IMR-90 (cell line): Measurements from ENCODE around the gene SAMD8. TPM values are rescaled to one million over a fixed set of nuclear protein-coding genes. Genes with fewer than 3 reads are reported as not detected.

Source experiments
- ATAC-seq: fragments of 200-7000 bp; cut with Tn5 transposase; 2 replicates; pipeline ENCODE4 v1.9.1; 2020; ENCODE audit warnings: low read depth, mild to moderate bottlenecking, moderate library complexity
- BruUV-seq: library from RNA; stranded (reverse); fragments of 400-500 nt; replicated peaks from 2 replicates; lab custom pipeline; 2021; lab: Mats Ljungman, UMichigan
- CTCF ChIA-PET: fragments of 300-600 bp; formaldehyde crosslinking; extraction: SDS; loops from one replicate; lab custom pipeline; 2021; ENCODE audit warnings: antibody characterized with exemption; lab: Yijun Ruan, JAX
- POLR2A ChIA-PET: fragments of 300-600 bp; sonication (Branson Sonifier 250); formaldehyde crosslinking; loops from one replicate; lab custom pipeline; 2022; ENCODE audit warnings: antibody characterized with exemption; ENCODE audit not compliant: unreplicated experiment; lab: Charles Lee
- DNase-seq: peaks from one replicate; pipeline ENCODE4 v3.0.0; 2013
- H2AFZ ChIP-seq: replicated peaks from 2 replicates; pipeline ENCODE3; 2013; ENCODE audit warnings: low read length, mild to moderate bottlenecking; ENCODE audit not compliant: poor library complexity
- H2AK5ac ChIP-seq: 2 replicates; pipeline ENCODE4 v1.6.1; 2013; ENCODE audit warnings: low read depth, low read length, inconsistent platforms
- H2AK9ac ChIP-seq: replicated peaks from 2 replicates; pipeline ENCODE3; 2013; ENCODE audit warnings: mild to moderate bottlenecking, low read depth, low read length, moderate library complexity; ENCODE audit not compliant: poor library complexity
- H2BK120ac ChIP-seq: 2 replicates; pipeline ENCODE4 v1.6.1; 2013; ENCODE audit warnings: low read depth, low read length, inconsistent platforms
- H2BK15ac ChIP-seq: 3 replicates; pipeline ENCODE4 v1.6.1; 2013; ENCODE audit warnings: low read depth, low read length, inconsistent platforms
- H2BK20ac ChIP-seq: 2 replicates; pipeline ENCODE4 v1.6.1; 2013; ENCODE audit warnings: low read depth, mild to moderate bottlenecking, inconsistent platforms, low read length, moderate library complexity
- H2BK5ac ChIP-seq: 2 replicates; pipeline ENCODE4 v1.6.1; 2013; ENCODE audit warnings: mild to moderate bottlenecking, low read depth, low read length, inconsistent platforms; ENCODE audit not compliant: poor library complexity, severe bottlenecking
- H3K14ac ChIP-seq: replicated peaks from 2 replicates; pipeline ENCODE4 v1.6.1; 2013; ENCODE audit warnings: low read depth, low read length, inconsistent platforms
- H3K18ac ChIP-seq: 2 replicates; pipeline ENCODE4 v1.6.1; 2013; ENCODE audit warnings: low read depth, low read length, control low read depth
- H3K23ac ChIP-seq: 2 replicates; pipeline ENCODE4 v1.6.1; 2013; ENCODE audit warnings: low read depth, low read length, inconsistent platforms
- H3K27ac ChIP-seq: 2 replicates; pipeline ENCODE4 v1.5.1; 2013; ENCODE audit warnings: mild to moderate bottlenecking, control low read depth, low read length; ENCODE audit not compliant: insufficient read depth
- H3K27me3 ChIP-seq: 2 replicates; pipeline ENCODE4 v1.6.1; 2013; ENCODE audit warnings: low read length; ENCODE audit not compliant: control insufficient read depth, insufficient read depth
- H3K36me3 ChIP-seq: 2 replicates; pipeline ENCODE4 v1.6.1; 2013; ENCODE audit warnings: low read length, mixed read lengths; ENCODE audit not compliant: control insufficient read depth, insufficient read depth
- H3K4ac ChIP-seq: 2 replicates; pipeline ENCODE4 v1.6.1; 2013; ENCODE audit warnings: low read depth, low read length, inconsistent platforms
- H3K4me1 ChIP-seq: 2 replicates; pipeline ENCODE4 v1.6.1; 2013; ENCODE audit warnings: low read length, mixed read lengths; ENCODE audit not compliant: control insufficient read depth, insufficient read depth
- H3K4me2 ChIP-seq: 2 replicates; pipeline ENCODE4 v1.6.1; 2013; ENCODE audit warnings: low read depth, mild to moderate bottlenecking, control low read depth, low read length, moderate library complexity
- H3K4me3 ChIP-seq: 2 replicates; pipeline ENCODE4 v1.5.1; 2013; ENCODE audit warnings: low read depth, mild to moderate bottlenecking, control low read depth, low read length, moderate library complexity; ENCODE audit not compliant: insufficient read depth
- H3K56ac ChIP-seq: 2 replicates; pipeline ENCODE4 v1.6.1; 2013; ENCODE audit warnings: low read length, inconsistent platforms; ENCODE audit not compliant: insufficient read depth; ENCODE audit errors: extremely low read depth
- H3K79me1 ChIP-seq, 2 experiments: 2 replicates each; pipeline ENCODE4 v1.6.1; 2013; ENCODE audit warnings: low read length in 2 of 2, inconsistent platforms in 1 of 2, low read depth in 1 of 2
- H3K9ac ChIP-seq: 2 replicates; pipeline ENCODE4 v1.6.1; 2013; ENCODE audit warnings: low read depth, low read length, control low read depth
- H3K9me1 ChIP-seq: 2 replicates; pipeline ENCODE4 v1.6.1; 2013; ENCODE audit warnings: low read length, inconsistent platforms; ENCODE audit not compliant: insufficient read depth
- H3K9me3 ChIP-seq: 2 replicates; pipeline ENCODE4 v1.6.1; 2013; ENCODE audit warnings: low read length; ENCODE audit not compliant: control insufficient read depth, insufficient read depth
- H4K20me1 ChIP-seq: 2 replicates; pipeline ENCODE4 v1.6.1; 2013; ENCODE audit warnings: low read length, inconsistent platforms; ENCODE audit not compliant: insufficient read depth
- H4K5ac ChIP-seq: 2 replicates; pipeline ENCODE4 v1.6.1; 2013; ENCODE audit warnings: mild to moderate bottlenecking, low read depth, low read length, control low read depth
- H4K8ac ChIP-seq, 2 experiments: 2 replicates each; pipeline ENCODE4 v1.6.1; 2013; ENCODE audit warnings: low read depth in 2 of 2, low read length in 2 of 2, control low read depth in 1 of 2, inconsistent platforms in 1 of 2
- H4K91ac ChIP-seq: 2 replicates; pipeline ENCODE4 v1.6.1; 2013; ENCODE audit warnings: low read depth, low read length, inconsistent platforms; ENCODE audit not compliant: insufficient read depth
- CEBPB ChIP-seq: IDR thresholded peaks from 2 replicates; pipeline ENCODE4 v1.6.1; 2012; ENCODE audit warnings: low read depth, low read length, improper control_type of control experiment
- FOS ChIP-seq: fragments of 150-350 bp; IDR thresholded peaks from 2 replicates; pipeline ENCODE4 v1.6.1; 2016; ENCODE audit warnings: low read depth, low read length
- MAZ ChIP-seq: IDR thresholded peaks from 2 replicates; pipeline ENCODE4 v1.6.1; 2012; ENCODE audit warnings: low read depth, mild to moderate bottlenecking, low read length, improper control_type of control experiment, moderate library complexity, borderline replicate concordance
- NFE2L2 ChIP-seq: fragments of 150-350 bp; IDR thresholded peaks from 2 replicates; pipeline ENCODE4 v1.6.1; 2016; ENCODE audit warnings: low read depth, mild to moderate bottlenecking, low read length
- POLR2A ChIP-seq: IDR thresholded peaks from 2 replicates; pipeline ENCODE4 v1.6.1; 2012; ENCODE audit warnings: mild to moderate bottlenecking, low read depth, low read length
- RCOR1 ChIP-seq: IDR thresholded peaks from 2 replicates; pipeline ENCODE4 v1.6.1; 2012; ENCODE audit warnings: mild to moderate bottlenecking, low read length, improper control_type of control experiment; ENCODE audit not compliant: insufficient replicate concordance
- SMC3 ChIP-seq: fragments of 150-350 bp; IDR thresholded peaks from 2 replicates; pipeline ENCODE4 v1.6.1; 2016; ENCODE audit warnings: low read depth, mild to moderate bottlenecking, antibody characterized with exemption, low read length, moderate library complexity
- WGBS, 2 experiments: methylation state at CpG; one replicate each; pipeline versions ENCODE4 v1.1.5 to v1.1.7; 2013; ENCODE audit warnings: missing lambda C conversion rate in 2 of 2; ENCODE audit not compliant: insufficient read length in 1 of 2; ENCODE audit errors: extremely low coverage in 2 of 2; 5-methylcytosine and 5-hydroxymethylcytosine counted together
- dilution Hi-C: fragments of 300-500 bp; cut with HindIII; formaldehyde crosslinking; loops from one replicate; pipeline ENCODE4 v1.14.3; 2018; ENCODE audit warnings: low sequenced_read_pairs; ENCODE audit not compliant: unreplicated experiment
- in situ Hi-C: fragments of 300-500 bp; cut with MboI; formaldehyde crosslinking; loops from 3 replicates; pipeline ENCODE4 v1.14.3; 2019; ENCODE audit warnings: low sequenced_read_pairs, inconsistent platforms, mixed read lengths
- intact Hi-C: fragments of 100-400 bp; cut with micrococcal nuclease; formaldehyde crosslinking; loops from 2 replicates; pipeline ENCODE4 v1.10.0; 2022
- polyA plus RNA-seq, 3 experiments: library from polyadenylated mRNA; depleted of rRNA; stranded (reverse); fragments of >200 nt; gene quantifications; 2 replicates each; pipeline ENCODE4 v1.2.3, GENCODE V29; 2012; ENCODE audit warnings: low replicate concordance in 1 of 3
- total RNA-seq: library from RNA; depleted of rRNA; stranded (reverse); fragments of >200 nt; gene quantifications from 2 replicates; pipeline ENCODE4 v1.2.3, GENCODE V29; 2012
- TF ChIP-seq, protein P1 (sequence below): fragments of 150-350 bp; IDR thresholded peaks from 2 replicates; pipeline ENCODE4 v1.6.1; 2017; ENCODE audit warnings: mild to moderate bottlenecking, antibody characterized with exemption, low read length, low read depth
- TF ChIP-seq, protein P2 (sequence below): fragments of 150-350 bp; IDR thresholded peaks from 2 replicates; pipeline ENCODE4 v1.6.1; 2016; ENCODE audit warnings: low read depth, mild to moderate bottlenecking, low read length, moderate library complexity, borderline replicate concordance
- TF ChIP-seq, protein P3 (sequence below): conservative IDR thresholded peaks from 2 replicates; pipeline ENCODE4 v1.5.1; 2012; ENCODE audit warnings: mild to moderate bottlenecking, low read depth, low read length, improper control_type of control experiment

The SAMD8 gene
- total and polyA plus RNA-seq, 2 of the 4 experiments (the other 2 are of a cell fraction): 10.1 to 28.7 TPM

DNA sequence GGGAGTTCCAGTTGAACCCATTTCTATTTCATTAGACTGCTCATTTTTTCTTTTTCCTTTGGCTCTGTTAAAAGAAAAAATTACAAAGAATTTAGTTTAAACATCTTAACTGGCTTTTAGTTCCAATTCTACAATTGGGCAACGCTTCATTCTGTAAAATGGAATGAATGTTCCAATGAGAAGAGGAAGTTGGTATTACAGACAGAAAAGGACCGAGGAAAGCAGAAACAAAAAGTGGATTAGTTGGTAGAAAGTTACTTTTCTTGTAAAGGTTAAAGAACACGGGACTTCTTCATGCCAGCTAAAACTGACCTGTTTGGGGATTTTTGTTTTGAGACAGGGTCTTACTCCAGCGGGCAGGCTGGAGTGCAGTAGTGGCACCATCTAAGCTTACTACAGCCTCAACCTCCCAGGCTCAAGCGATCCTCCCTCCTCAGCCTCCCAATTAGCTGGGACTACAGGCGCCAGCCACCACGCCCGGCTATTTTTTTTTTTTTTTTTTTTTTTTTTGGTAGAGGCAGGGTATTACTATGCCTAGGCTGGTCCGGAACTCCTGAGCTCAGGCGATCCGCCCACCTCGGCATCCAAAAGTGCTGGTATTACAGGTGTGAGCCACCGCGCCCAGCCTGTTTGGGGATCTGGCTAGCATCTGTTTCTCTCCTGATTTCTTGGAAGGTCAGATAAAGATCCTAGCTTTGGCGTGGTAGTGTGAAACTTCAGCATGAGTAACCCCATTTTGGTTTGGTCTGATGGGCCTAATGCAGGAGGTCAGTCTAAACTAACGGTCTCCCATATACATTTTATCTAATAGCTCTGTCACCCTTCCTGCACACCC, 97.8 kb downstream of the SAMD8 start:
- Histone ChIP-seq H3K4me1 (peaks cover 12% of the 10 kb centered on the region), H3K27me3 (no peaks in the 10 kb centered on the region), H3K9me3 (no peaks in the 10 kb centered on the region), H2BK15ac (peak overlapping the region; percentile 94; the same call in 2 of the 3 replicates), H2BK120ac (peak overlapping the region; percentile 93; the same call in 1 of the 2 replicates), H2AFZ (peak overlapping the region; percentile 97), H2AK5ac (peak overlapping the region; percentile 99), H4K5ac (peak overlapping the region; percentile 93), H3K27ac (peak overlapping the region; percentile 93), H4K91ac (peak overlapping the region; percentile 95), H3K56ac (peak overlapping the region; percentile 98; the same call in 1 of the 2 replicates), H4K20me1 (peaks cover 12% of the 10 kb centered on the region), H2BK20ac (0 out of 2 replicates have a peak overlapping the region, but pooled peaks have one; percentile 30), H3K4me3 (peak overlapping the region; percentile 71; the same call in 1 of the 2 replicates), H4K8ac (peak overlapping the region; percentile 98 to 99), H3K36me3 (peaks cover 8% of the 10 kb centered on the region), H3K4ac (peak overlapping the region; percentile 99), H3K23ac (peak overlapping the region; percentile 99), H3K4me2 (peak overlapping the region; percentile 89), H3K14ac (peak overlapping the region; percentile 100), H3K79me1 (peaks cover 0 to 14% of the 10 kb centered on the region in 2 experiments; a peak in 2 of 4 replicates), H2BK5ac (peak overlapping the region; percentile 91), H3K9ac (peak overlapping the region; percentile 89), H3K9me1 (peaks cover 9% of the 10 kb centered on the region), H3K18ac (peak overlapping the region; percentile 69), H2AK9ac (peak overlapping the region; percentile 100)
- dilution Hi-C loops: no loop called here
- POLR2A ChIA-PET: no interaction called here
- CTCF ChIA-PET: no interaction called here
- DNase-seq: no peak
- no peak for ATAC-seq
- in situ Hi-C loops: no loop called here
- WGBS, 2 experiments: 89% methylated on average over 3 of the region's 16 CpGs; no CpG with 5 or more reads in 1 of the 2 experiments
- TF ChIP-seq, protein P1, sequence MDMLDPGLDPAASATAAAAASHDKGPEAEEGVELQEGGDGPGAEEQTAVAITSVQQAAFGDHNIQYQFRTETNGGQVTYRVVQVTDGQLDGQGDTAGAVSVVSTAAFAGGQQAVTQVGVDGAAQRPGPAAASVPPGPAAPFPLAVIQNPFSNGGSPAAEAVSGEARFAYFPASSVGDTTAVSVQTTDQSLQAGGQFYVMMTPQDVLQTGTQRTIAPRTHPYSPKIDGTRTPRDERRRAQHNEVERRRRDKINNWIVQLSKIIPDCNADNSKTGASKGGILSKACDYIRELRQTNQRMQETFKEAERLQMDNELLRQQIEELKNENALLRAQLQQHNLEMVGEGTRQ: no peak
- no peak for TF ChIP-seq NFE2L2
- no peak for TF ChIP-seq POLR2A
- no peak for TF ChIP-seq RCOR1
- no peak for TF ChIP-seq CEBPB
- TF ChIP-seq FOS: no peak
- TF ChIP-seq, protein P2, sequence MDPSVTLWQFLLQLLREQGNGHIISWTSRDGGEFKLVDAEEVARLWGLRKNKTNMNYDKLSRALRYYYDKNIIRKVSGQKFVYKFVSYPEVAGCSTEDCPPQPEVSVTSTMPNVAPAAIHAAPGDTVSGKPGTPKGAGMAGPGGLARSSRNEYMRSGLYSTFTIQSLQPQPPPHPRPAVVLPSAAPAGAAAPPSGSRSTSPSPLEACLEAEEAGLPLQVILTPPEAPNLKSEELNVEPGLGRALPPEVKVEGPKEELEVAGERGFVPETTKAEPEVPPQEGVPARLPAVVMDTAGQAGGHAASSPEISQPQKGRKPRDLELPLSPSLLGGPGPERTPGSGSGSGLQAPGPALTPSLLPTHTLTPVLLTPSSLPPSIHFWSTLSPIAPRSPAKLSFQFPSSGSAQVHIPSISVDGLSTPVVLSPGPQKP: no peak
- TF ChIP-seq, protein P3, sequence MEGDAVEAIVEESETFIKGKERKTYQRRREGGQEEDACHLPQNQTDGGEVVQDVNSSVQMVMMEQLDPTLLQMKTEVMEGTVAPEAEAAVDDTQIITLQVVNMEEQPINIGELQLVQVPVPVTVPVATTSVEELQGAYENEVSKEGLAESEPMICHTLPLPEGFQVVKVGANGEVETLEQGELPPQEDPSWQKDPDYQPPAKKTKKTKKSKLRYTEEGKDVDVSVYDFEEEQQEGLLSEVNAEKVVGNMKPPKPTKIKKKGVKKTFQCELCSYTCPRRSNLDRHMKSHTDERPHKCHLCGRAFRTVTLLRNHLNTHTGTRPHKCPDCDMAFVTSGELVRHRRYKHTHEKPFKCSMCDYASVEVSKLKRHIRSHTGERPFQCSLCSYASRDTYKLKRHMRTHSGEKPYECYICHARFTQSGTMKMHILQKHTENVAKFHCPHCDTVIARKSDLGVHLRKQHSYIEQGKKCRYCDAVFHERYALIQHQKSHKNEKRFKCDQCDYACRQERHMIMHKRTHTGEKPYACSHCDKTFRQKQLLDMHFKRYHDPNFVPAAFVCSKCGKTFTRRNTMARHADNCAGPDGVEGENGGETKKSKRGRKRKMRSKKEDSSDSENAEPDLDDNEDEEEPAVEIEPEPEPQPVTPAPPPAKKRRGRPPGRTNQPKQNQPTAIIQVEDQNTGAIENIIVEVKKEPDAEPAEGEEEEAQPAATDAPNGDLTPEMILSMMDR: no peak
- no peak for TF ChIP-seq SMC3
- TF ChIP-seq MAZ: no peak
- intact Hi-C loops: no loop called here
- BruUV-seq: no TSS peak
